ENCODE measurements around the gene KAZN. TPM values are rescaled to one million over a fixed set of nuclear protein-coding genes. Genes with fewer than 3 reads are reported as not detected.

Gene KAZN
- total and polyA plus RNA-seq, 4 donors: 17.8 to 54.0 (median 38.4) TPM

GRCh38 chr1:15107911-15108310 lies 509.4 kb downstream of the KAZN start:
- Histone ChIP-seq H3K27ac (ENCODE audit: low read depth, low read length) (no peak overlapping the region), H3K27me3 (ENCODE audit: control insufficient read depth, insufficient read depth, low read length) (no peaks in the 10 kb centered on the region), H3K4me3 (ENCODE audit: low read depth, low read length) (no peak overlapping the region), H3K4me1 (ENCODE audit: control insufficient read depth, insufficient read depth, low read length) (peaks cover 10% of the 10 kb centered on the region), H3K9me3 (ENCODE audit: control insufficient read depth, insufficient read depth, low read length) (no peaks in the 10 kb centered on the region), H3K36me3 (ENCODE audit: control insufficient read depth, insufficient read depth, low read length) (peaks cover 27% of the 10 kb centered on the region)
- WGBS (ENCODE audit: insufficient coverage): 27% methylated on average over 2 of the region's 4 CpGs
- DNase-seq (ENCODE audit: low read depth in 4 of 6, low spot score in 6 of 6): no peak

GRCh38 chr1:15110128-15110866 lies 511.8 kb downstream of the KAZN start:
- H3K4me1 ChIP-seq (ENCODE audit: control insufficient read depth, insufficient read depth, low read length): peaks cover 10% of the 10 kb centered on the region
- no peaks in the 10 kb centered on the region for H3K9me3 ChIP-seq (ENCODE audit: control insufficient read depth, insufficient read depth, low read length)
- no peaks in the 10 kb centered on the region for H3K27me3 ChIP-seq (ENCODE audit: control insufficient read depth, insufficient read depth, low read length)
- DNase-seq (ENCODE audit: low read depth in 4 of 6, low spot score in 6 of 6): no peak
- H3K27ac ChIP-seq (ENCODE audit: low read depth, low read length): no peak overlapping the region
- 81% methylated on average over 9 of the region's 9 CpGs for WGBS (ENCODE audit: insufficient coverage)
- no peak overlapping the region for H3K4me3 ChIP-seq (ENCODE audit: low read depth, low read length)
- H3K36me3 ChIP-seq (ENCODE audit: control insufficient read depth, insufficient read depth, low read length): peaks cover 27% of the 10 kb centered on the region

DNA sequence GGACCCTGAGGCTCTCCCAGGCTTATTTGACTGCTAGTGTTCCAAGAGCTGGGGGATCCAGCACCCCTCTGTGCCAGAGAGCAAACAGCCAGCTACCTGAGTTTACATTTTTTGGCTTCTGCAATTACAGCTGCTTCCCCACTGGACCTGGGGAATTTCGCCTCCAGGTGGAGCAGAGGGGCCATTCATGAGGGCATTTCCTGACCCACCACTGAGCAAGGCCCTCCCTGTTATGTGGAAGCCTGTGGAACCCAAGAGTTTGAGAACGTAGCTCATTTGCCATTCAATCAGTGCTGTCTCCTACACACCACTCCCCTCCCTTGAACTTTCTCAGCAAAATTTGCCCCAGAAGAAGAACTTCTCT lies 512.4 kb downstream of the KAZN start:
- no peak for DNase-seq (ENCODE audit: low read depth in 4 of 6, low spot score in 6 of 6)
- Histone ChIP-seq H3K4me3 (ENCODE audit: low read depth, low read length) (no peak overlapping the region), H3K4me1 (ENCODE audit: control insufficient read depth, insufficient read depth, low read length) (peaks cover 10% of the 10 kb centered on the region), H3K27ac (ENCODE audit: low read depth, low read length) (no peak overlapping the region), H3K27me3 (ENCODE audit: control insufficient read depth, insufficient read depth, low read length) (no peaks in the 10 kb centered on the region), H3K9me3 (ENCODE audit: control insufficient read depth, insufficient read depth, low read length) (no peaks in the 10 kb centered on the region), H3K36me3 (ENCODE audit: control insufficient read depth, insufficient read depth, low read length) (peaks cover 27% of the 10 kb centered on the region)
- 90% methylated on average over 2 of the region's 2 CpGs for WGBS (ENCODE audit: insufficient coverage)

- Histone ChIP-seq H3K9me3 (ENCODE audit: control insufficient read depth, insufficient read depth, low read length) (no peaks in the 10 kb centered on the region), H3K27ac (ENCODE audit: low read depth, low read length) (no peak overlapping the region), H3K4me1 (ENCODE audit: control insufficient read depth, insufficient read depth, low read length) (peaks cover 17% of the 10 kb centered on the region), H3K4me3 (ENCODE audit: low read depth, low read length) (no peak overlapping the region), H3K27me3 (ENCODE audit: control insufficient read depth, insufficient read depth, low read length) (no peaks in the 10 kb centered on the region), H3K36me3 (ENCODE audit: control insufficient read depth, insufficient read depth, low read length) (peaks cover 36% of the 10 kb centered on the region)
- peak in 1 of 6 donors; percentile 93 for DNase-seq (ENCODE audit: low read depth in 4 of 6, low spot score in 6 of 6)
- WGBS (ENCODE audit: insufficient coverage): no CpG with 5 or more reads among the region's 5 CpGs
Measured at GRCh38 chr1:15113146-15113545, 514.7 kb downstream of the KAZN start.

DNA sequence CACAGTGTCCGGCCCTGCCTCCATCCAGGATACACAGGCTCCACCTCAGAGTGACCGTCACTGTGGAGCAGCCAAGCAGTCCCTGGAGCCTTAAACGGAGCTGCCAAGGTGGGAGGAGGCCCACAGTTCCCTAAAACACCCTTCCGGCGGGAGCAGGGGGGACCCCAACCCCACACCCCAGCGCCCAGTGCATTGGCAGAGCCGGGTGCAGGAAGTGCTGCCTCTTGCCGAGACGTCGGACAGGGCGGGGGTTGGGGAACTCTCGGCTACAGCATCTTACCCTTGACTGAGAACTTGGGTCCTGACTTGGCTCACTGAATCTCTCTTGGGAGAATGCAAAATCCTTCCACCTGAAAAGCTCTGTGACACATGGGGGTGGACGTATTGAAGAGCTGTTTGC lies 516.4 kb downstream of the KAZN start:
- Histone ChIP-seq H3K9me3 (ENCODE audit: control insufficient read depth, insufficient read depth, low read length) (no peaks in the 10 kb centered on the region), H3K4me1 (ENCODE audit: control insufficient read depth, insufficient read depth, low read length) (peaks cover 17% of the 10 kb centered on the region), H3K4me3 (ENCODE audit: low read depth, low read length) (no peak overlapping the region), H3K36me3 (ENCODE audit: control insufficient read depth, insufficient read depth, low read length) (peaks cover 41% of the 10 kb centered on the region), H3K27ac (ENCODE audit: low read depth, low read length) (no peak overlapping the region), H3K27me3 (ENCODE audit: control insufficient read depth, insufficient read depth, low read length) (no peaks in the 10 kb centered on the region)
- whole genome bisulfite sequencing (ENCODE audit: insufficient coverage): 88% methylated on average over 12 of the region's 13 CpGs
- DNase-seq (ENCODE audit: low read depth in 4 of 6, low spot score in 6 of 6): no peak

- no peaks in the 10 kb centered on the region for H3K9me3 ChIP-seq (ENCODE audit: control insufficient read depth, insufficient read depth, low read length)
- peaks cover 17% of the 10 kb centered on the region for H3K4me1 ChIP-seq (ENCODE audit: control insufficient read depth, insufficient read depth, low read length)
- WGBS (ENCODE audit: insufficient coverage): 90% methylated on average over 11 of the region's 15 CpGs
- no peaks in the 10 kb centered on the region for H3K27me3 ChIP-seq (ENCODE audit: control insufficient read depth, insufficient read depth, low read length)
- DNase-seq (ENCODE audit: low read depth in 4 of 6, low spot score in 6 of 6): no peak
- H3K4me3 ChIP-seq (ENCODE audit: low read depth, low read length): no peak overlapping the region
- H3K36me3 ChIP-seq (ENCODE audit: control insufficient read depth, insufficient read depth, low read length): peaks cover 39% of the 10 kb centered on the region
- no peak overlapping the region for H3K27ac ChIP-seq (ENCODE audit: low read depth, low read length)
Measured at GRCh38 chr1:15115542-15116330, 517.3 kb downstream of the KAZN start.

GRCh38 chr1:15116966-15117365 lies 518.5 kb downstream of the KAZN start:
- DNase-seq (ENCODE audit: low read depth in 4 of 6, low spot score in 6 of 6): no peak
- WGBS (ENCODE audit: insufficient coverage): 64% methylated on average over 5 of the region's 5 CpGs

DNA sequence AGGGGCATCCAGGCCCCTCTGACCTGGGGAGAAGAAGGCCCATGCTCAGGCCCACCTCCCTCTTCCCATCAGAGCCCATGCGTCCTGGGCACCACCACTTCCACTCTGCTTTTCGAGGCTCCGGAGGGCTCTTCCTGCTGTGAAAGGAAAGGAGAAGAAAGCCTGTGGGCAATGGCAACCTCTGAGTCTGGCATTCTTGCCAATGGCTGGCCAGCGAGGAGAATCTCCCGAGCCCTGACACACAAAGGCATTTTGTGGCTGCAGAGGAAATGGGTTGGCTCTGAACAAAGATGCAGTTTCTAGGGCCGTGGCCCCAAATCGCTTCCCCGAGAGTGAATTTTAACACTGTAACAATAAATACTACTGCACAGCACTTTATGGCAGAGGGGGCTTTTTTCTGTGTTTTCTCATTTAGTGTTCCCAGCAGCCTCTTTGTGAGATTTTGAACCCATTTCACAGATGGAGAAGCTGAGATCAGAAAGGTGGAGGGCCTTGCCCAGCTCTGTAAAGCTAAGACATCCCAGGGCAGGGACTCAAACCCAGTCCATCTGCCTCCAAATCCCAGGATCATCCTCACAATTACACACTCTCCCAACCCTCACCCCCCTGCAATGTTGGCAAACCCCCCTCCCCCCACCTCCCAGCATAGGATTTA lies 519.3 kb downstream of the KAZN start:
- no peaks in the 10 kb centered on the region for H3K9me3 ChIP-seq (ENCODE audit: control insufficient read depth, insufficient read depth, low read length)
- DNase-seq (ENCODE audit: low read depth in 4 of 6, low spot score in 6 of 6): no peak
- no peak overlapping the region for H3K27ac ChIP-seq (ENCODE audit: low read depth, low read length)
- H3K27me3 ChIP-seq (ENCODE audit: control insufficient read depth, insufficient read depth, low read length): no peaks in the 10 kb centered on the region
- 42% methylated on average over 2 of the region's 8 CpGs for WGBS (ENCODE audit: insufficient coverage)
- no peak overlapping the region for H3K4me3 ChIP-seq (ENCODE audit: low read depth, low read length)
- H3K36me3 ChIP-seq (ENCODE audit: control insufficient read depth, insufficient read depth, low read length): peaks cover 33% of the 10 kb centered on the region
- peaks cover 7% of the 10 kb centered on the region for H3K4me1 ChIP-seq (ENCODE audit: control insufficient read depth, insufficient read depth, low read length)

More at GRCh38 chr1:15116966-15117365, 518.5 kb downstream of the KAZN start:
- H3K27ac ChIP-seq (ENCODE audit: low read depth, low read length): no peak overlapping the region
- no peaks in the 10 kb centered on the region for H3K27me3 ChIP-seq (ENCODE audit: control insufficient read depth, insufficient read depth, low read length)
- peaks cover 15% of the 10 kb centered on the region for H3K4me1 ChIP-seq (ENCODE audit: control insufficient read depth, insufficient read depth, low read length)
- H3K36me3 ChIP-seq (ENCODE audit: control insufficient read depth, insufficient read depth, low read length): peaks cover 39% of the 10 kb centered on the region
- no peak overlapping the region for H3K4me3 ChIP-seq (ENCODE audit: low read depth, low read length)
- H3K9me3 ChIP-seq (ENCODE audit: control insufficient read depth, insufficient read depth, low read length): no peaks in the 10 kb centered on the region

DNA sequence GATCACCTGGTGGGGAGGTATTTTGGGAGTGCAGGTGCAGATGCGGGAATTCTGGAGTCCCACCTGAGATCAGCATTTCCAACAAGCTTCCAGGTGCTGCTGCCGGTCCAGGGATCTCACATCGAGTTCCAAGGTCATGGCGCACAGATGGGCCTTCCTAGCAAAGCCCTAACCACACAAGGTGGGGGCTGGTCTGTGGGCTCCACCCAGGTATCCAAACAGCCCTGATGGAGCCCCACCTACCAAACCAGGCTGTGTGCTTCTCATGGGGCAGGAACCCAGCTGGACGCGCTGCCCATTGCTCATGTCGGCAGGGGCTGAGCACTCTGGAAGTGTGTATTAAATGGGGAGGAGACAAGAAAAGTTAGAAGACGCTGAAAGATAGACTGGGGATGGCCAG lies 520.1 kb downstream of the KAZN start:
- DNase-seq (ENCODE audit: low read depth in 4 of 6, low spot score in 6 of 6): no peak
- H3K27me3 ChIP-seq (ENCODE audit: control insufficient read depth, insufficient read depth, low read length): no peaks in the 10 kb centered on the region
- peaks cover 7% of the 10 kb centered on the region for H3K4me1 ChIP-seq (ENCODE audit: control insufficient read depth, insufficient read depth, low read length)
- H3K4me3 ChIP-seq (ENCODE audit: low read depth, low read length): no peak overlapping the region
- no peak overlapping the region for H3K27ac ChIP-seq (ENCODE audit: low read depth, low read length)
- H3K9me3 ChIP-seq (ENCODE audit: control insufficient read depth, insufficient read depth, low read length): no peaks in the 10 kb centered on the region
- H3K36me3 ChIP-seq (ENCODE audit: control insufficient read depth, insufficient read depth, low read length): peaks cover 32% of the 10 kb centered on the region
- 94% methylated on average over 8 of the region's 8 CpGs for WGBS (ENCODE audit: insufficient coverage)

Measured in spinal cord (tissue), 10 donors.